Parathyroid adenoma (tissue), 2 donors: Measurements from ENCODE around the gene ATOSB.

Experiments used
- H2AFZ ChIP-seq: fragments of 300-600 bp; sonication (generic); one replicate; pipeline ENCODE4 v1.7.0; 2017; ENCODE audit warnings: antibody characterized with exemption, mild to moderate bottlenecking
- H3K27ac ChIP-seq: fragments of 300-600 bp; sonication (generic); one replicate; pipeline ENCODE4 v1.7.0; 2017
- H3K27me3 ChIP-seq: fragments of 300-600 bp; sonication (generic); one replicate; pipeline ENCODE4 v1.7.0; 2017; ENCODE audit warnings: low read length; ENCODE audit not compliant: control insufficient read depth, insufficient read depth
- H3K36me3 ChIP-seq: fragments of 300-600 bp; sonication (generic); one replicate; pipeline ENCODE4 v1.7.0; 2017; ENCODE audit warnings: low read length; ENCODE audit not compliant: control insufficient read depth, insufficient read depth
- H3K4me1 ChIP-seq: fragments of 300-600 bp; sonication (generic); one replicate; pipeline ENCODE4 v1.7.0; 2017; ENCODE audit warnings: control low read depth
- H3K4me2 ChIP-seq: fragments of 300-600 bp; sonication (generic); one replicate; pipeline ENCODE4 v1.7.0; 2017; ENCODE audit warnings: low read length
- H3K4me3 ChIP-seq: fragments of 300-600 bp; sonication (generic); one replicate; pipeline ENCODE4 v1.7.0; 2017; ENCODE audit warnings: low read depth, low read length
- H3K79me2 ChIP-seq: fragments of 300-600 bp; sonication (generic); one replicate; pipeline ENCODE4 v1.7.0; 2017; ENCODE audit warnings: control low read depth
- H3K9ac ChIP-seq: fragments of 300-600 bp; sonication (generic); one replicate; pipeline ENCODE4 v1.7.0; 2017; ENCODE audit warnings: mild to moderate bottlenecking
- H3K9me3 ChIP-seq: fragments of 300-600 bp; sonication (generic); one replicate; pipeline ENCODE4 v1.7.0; 2017; ENCODE audit warnings: low read length; ENCODE audit not compliant: control insufficient read depth
- TF ChIP-seq, protein P1 (sequence below): fragments of 300-600 bp; sonication (generic); IDR thresholded peaks from one replicate; pipeline ENCODE4 v1.7.0; 2017; ENCODE audit warnings: antibody characterized with exemption, mild to moderate bottlenecking
- donor health status: primary hyperparathyroidism.

ATOSB gene

DNA sequence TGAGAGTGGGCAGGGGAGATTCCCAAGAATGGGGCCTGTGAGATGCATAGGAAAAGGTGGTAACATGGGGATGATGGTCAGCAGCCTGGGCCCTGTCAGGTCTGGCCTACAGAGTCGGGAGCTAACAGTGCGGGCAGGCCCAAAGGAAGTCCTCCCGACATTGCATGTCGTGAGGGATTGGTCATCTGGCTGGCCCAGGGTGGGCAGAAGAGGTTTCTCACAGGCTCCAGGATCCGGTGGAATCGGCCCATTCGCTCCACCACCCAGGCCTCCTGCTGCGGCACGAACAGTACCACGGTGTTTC lies 13.2 kb downstream of the ATOSB start:
- Histone ChIP-seq H3K4me2 (peak overlapping the region; percentile 74), H3K27ac (peak overlapping the region; percentile 84), H3K27me3 (no peaks in the 10 kb centered on the region), H2AFZ (peak overlapping the region; percentile 89), H3K9me3 (no peaks in the 10 kb centered on the region), H3K79me2 (peaks cover 3% of the 10 kb centered on the region), H3K4me3 (peak overlapping the region; percentile 68), H3K9ac (peak overlapping the region; percentile 28), H3K4me1 (peaks cover 9% of the 10 kb centered on the region), H3K36me3 (no peaks in the 10 kb centered on the region)
- TF ChIP-seq, protein P1, sequence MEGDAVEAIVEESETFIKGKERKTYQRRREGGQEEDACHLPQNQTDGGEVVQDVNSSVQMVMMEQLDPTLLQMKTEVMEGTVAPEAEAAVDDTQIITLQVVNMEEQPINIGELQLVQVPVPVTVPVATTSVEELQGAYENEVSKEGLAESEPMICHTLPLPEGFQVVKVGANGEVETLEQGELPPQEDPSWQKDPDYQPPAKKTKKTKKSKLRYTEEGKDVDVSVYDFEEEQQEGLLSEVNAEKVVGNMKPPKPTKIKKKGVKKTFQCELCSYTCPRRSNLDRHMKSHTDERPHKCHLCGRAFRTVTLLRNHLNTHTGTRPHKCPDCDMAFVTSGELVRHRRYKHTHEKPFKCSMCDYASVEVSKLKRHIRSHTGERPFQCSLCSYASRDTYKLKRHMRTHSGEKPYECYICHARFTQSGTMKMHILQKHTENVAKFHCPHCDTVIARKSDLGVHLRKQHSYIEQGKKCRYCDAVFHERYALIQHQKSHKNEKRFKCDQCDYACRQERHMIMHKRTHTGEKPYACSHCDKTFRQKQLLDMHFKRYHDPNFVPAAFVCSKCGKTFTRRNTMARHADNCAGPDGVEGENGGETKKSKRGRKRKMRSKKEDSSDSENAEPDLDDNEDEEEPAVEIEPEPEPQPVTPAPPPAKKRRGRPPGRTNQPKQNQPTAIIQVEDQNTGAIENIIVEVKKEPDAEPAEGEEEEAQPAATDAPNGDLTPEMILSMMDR: no peak

DNA sequence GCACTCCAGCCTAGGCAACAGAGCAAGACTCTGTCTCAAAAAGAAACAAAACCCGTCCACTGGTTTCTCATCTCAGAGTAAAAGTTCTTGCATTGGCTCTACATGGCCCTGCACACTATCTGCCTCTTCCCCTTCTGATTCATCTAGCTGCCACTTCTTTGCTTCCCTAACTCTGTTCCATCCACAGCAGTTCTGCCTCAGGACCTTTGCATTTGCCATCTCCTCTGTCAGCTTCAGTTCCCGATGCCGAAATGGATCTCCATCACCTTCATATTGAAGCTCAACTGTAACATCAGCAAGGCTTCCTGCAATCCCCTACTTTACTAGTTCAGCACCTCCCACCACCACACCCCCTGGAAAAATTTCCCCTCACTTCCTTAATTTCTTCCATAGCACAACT lies 18.1 kb downstream of the ATOSB start:
- H3K27ac ChIP-seq: no peak overlapping the region
- peaks cover 3% of the 10 kb centered on the region for H3K79me2 ChIP-seq
- H3K4me3 ChIP-seq: no peak overlapping the region
- no peaks in the 10 kb centered on the region for H3K9me3 ChIP-seq
- peaks cover 6% of the 10 kb centered on the region for H3K4me1 ChIP-seq
- no peak overlapping the region for H3K4me2 ChIP-seq
- TF ChIP-seq, protein P1: no peak
- H3K9ac ChIP-seq: no peak overlapping the region
- H3K27me3 ChIP-seq: no peaks in the 10 kb centered on the region
- H3K36me3 ChIP-seq: no peaks in the 10 kb centered on the region
- no peak overlapping the region for H2AFZ ChIP-seq

DNA sequence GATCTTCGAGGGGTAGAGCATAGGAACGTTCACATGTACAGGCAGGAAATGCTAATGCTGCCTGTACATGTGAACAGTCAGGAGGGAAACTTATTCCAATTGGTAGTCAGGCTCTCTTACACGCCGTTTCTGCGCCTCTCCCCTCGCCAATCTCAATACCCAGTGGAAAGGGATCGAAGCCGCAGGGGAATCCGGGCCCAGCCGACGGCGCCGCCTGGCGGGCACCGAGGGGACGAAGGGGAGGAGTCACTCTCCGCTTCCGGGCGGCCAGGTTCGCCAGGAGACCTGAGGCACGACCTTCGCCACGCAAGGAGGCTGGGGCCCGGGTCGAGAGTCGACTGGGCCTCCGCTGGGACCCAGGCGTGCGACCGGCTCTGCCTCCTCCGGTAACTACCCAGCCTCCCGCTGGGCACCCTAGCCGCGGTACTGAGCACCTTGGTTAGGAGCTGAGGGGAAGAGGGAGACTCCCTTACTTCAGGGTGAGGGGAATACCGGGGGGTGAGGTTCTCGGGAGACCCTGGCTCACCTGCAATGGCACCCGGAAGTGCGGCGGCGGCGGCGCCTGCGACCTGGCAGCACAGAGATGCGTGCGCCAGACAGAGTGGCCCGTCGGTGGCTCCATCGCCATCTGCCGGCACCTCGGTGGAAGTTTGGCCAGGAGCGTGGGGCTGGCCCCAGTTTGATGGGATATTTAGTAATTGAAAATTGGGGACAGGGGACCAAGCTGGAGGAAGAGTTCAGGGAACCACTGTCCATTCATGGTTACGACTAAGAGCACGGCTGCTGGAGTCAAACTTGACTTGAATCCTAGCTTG lies 19.4 kb downstream of the ATOSB start, which contains the start of gene PIGO:
PIGO (minus strand) TSS at position 557 of the 815 bp plus-strand sequence. CDS start 1,026 bp downstream, outside the sequence.
- H3K27me3 ChIP-seq: no peaks in the 10 kb centered on the region
- no peaks in the 10 kb centered on the region for H3K9me3 ChIP-seq
- H3K27ac ChIP-seq: peak within 1 kb of the TSS; percentile 95
- no peaks in the 10 kb centered on the region for H3K36me3 ChIP-seq
- peak within 1 kb of the TSS; percentile 68 for H3K9ac ChIP-seq
- TF ChIP-seq, protein P1: peak; percentile 50
- peak within 1 kb of the TSS; percentile 97 for H3K4me3 ChIP-seq
- H3K79me2 ChIP-seq: no peaks in the 10 kb centered on the region
- H2AFZ ChIP-seq: peak within 1 kb of the TSS; percentile 80
- peak within 1 kb of the TSS; percentile 92 for H3K4me2 ChIP-seq
- peaks cover 2% of the 10 kb centered on the region for H3K4me1 ChIP-seq

DNA sequence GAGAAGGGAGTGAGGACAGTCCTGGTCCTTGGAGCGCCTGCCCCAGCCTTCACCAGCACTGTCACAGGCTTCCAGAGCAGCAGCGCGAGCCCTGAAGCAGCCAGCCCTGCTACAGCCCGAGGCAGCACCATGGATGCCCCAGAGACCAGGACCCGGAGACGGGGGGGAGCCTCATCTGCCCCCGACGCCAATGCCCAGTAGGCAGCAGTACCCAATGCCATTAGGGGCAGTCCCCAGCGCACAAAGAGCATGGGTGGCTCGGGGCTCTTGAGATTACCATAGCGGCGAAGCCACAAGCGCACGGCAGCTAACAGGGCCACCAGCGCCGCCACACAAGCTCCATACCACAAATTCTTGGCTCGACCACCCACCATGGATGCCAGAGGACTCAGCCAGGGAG lies 24.1 kb downstream of the ATOSB start:
- H3K9ac ChIP-seq: no peak overlapping the region
- H3K4me3 ChIP-seq: no peak overlapping the region
- no peaks in the 10 kb centered on the region for H3K27me3 ChIP-seq
- no peak overlapping the region for H3K4me2 ChIP-seq
- H3K4me1 ChIP-seq: peaks cover 2% of the 10 kb centered on the region
- H3K27ac ChIP-seq: no peak overlapping the region
- no peaks in the 10 kb centered on the region for H3K79me2 ChIP-seq
- no peaks in the 10 kb centered on the region for H3K36me3 ChIP-seq
- no peaks in the 10 kb centered on the region for H3K9me3 ChIP-seq
- TF ChIP-seq, protein P1: no peak
- H2AFZ ChIP-seq: no peak overlapping the region

DNA sequence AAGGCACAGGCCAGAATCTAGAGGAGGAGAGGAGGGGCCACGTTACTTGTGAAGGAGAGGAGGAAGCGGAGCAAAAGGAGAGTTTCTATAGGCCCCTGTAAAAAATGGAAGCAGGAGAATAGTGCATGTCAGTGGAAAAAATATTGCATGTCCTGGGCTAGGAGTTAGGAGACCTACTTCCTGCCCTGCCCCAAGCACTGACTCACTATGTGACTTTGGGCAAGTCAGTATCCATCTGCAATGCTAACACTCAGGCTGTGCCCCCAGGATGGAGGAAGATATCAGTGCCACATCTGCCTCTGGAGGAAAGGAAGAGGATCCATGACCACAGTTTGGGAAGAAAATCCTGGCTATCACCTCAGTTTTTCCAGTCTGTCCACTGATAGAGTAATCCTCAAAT lies 26.2 kb downstream of the ATOSB start:
- Histone ChIP-seq H3K4me1 (no peaks in the 10 kb centered on the region), H3K27ac (no peak overlapping the region), H3K4me3 (no peak overlapping the region), H3K4me2 (no peak overlapping the region), H3K9ac (no peak overlapping the region), H3K9me3 (no peaks in the 10 kb centered on the region), H3K79me2 (no peaks in the 10 kb centered on the region), H3K27me3 (no peaks in the 10 kb centered on the region), H2AFZ (no peak overlapping the region), H3K36me3 (no peaks in the 10 kb centered on the region)
- TF ChIP-seq, protein P1: no peak
